OCI-LY1 (cell line): ENCODE results near the gene RPL32.

Source experiments
- H2AFZ ChIP-seq: fragments of 200-600 bp; sonication (generic), shearing (Covaris generic); 2 replicates; pipeline ENCODE4 v1.6.0; 2014; ENCODE audit warnings: antibody characterized with exemption, mild to moderate bottlenecking, low read length
- H3F3A ChIP-seq: fragments of 200-600 bp; sonication (generic), shearing (Covaris generic); 2 replicates; pipeline ENCODE4 v1.6.0; 2014; ENCODE audit warnings: mild to moderate bottlenecking, antibody characterized with exemption, low read length, moderate library complexity; ENCODE audit not compliant: insufficient read depth
- H3K27ac ChIP-seq: fragments of 200-600 bp; sonication (generic); 2 replicates; pipeline ENCODE4 v1.5.1; 2014; ENCODE audit warnings: low read length, mixed run types, mild to moderate bottlenecking, low read depth; ENCODE audit not compliant: poor library complexity, severe bottlenecking
- H3K27me3 ChIP-seq: fragments of 200-600 bp; sonication (generic); 2 replicates; pipeline ENCODE4 v1.6.0; 2014; ENCODE audit warnings: antibody characterized with exemption, mild to moderate bottlenecking, low read length, moderate library complexity; ENCODE audit not compliant: insufficient read depth
- H3K36me3 ChIP-seq: fragments of 200-600 bp; sonication (generic); 2 replicates; pipeline ENCODE4 v1.6.1; 2014; ENCODE audit warnings: mild to moderate bottlenecking, antibody characterized with exemption, low read length, moderate library complexity, mixed read lengths; ENCODE audit not compliant: insufficient read depth
- H3K4me1 ChIP-seq: fragments of 200-600 bp; sonication (generic); 2 replicates; pipeline ENCODE4 v1.5.1; 2014; ENCODE audit warnings: mild to moderate bottlenecking, low read length, moderate library complexity; ENCODE audit not compliant: insufficient read depth, severe bottlenecking
- H3K4me2 ChIP-seq: fragments of 200-600 bp; sonication (generic), shearing (Covaris generic); 2 replicates; pipeline ENCODE4 v1.6.1; 2014; ENCODE audit warnings: low read length
- H3K4me3 ChIP-seq: fragments of 200-600 bp; sonication (generic); 2 replicates; pipeline ENCODE4 v1.5.1; 2014; ENCODE audit warnings: low read length, low read depth, mild to moderate bottlenecking, mixed read lengths; ENCODE audit not compliant: poor library complexity, severe bottlenecking
- H3K79me2 ChIP-seq: fragments of 200-600 bp; shearing (Covaris generic); 2 replicates; pipeline ENCODE4 v1.6.1; 2016; ENCODE audit warnings: mixed run types, low read length, mixed read lengths; ENCODE audit not compliant: insufficient read depth
- H3K9ac ChIP-seq: fragments of 200-600 bp; sonication (generic), shearing (Covaris generic); 2 replicates; pipeline ENCODE4 v1.6.1; 2014; ENCODE audit warnings: mild to moderate bottlenecking, low read length, mixed read lengths
- H3K9me2 ChIP-seq: fragments of 200-600 bp; sonication (generic), shearing (Covaris generic); 2 replicates; pipeline ENCODE4 v1.6.1; 2014; ENCODE audit warnings: low read depth, mild to moderate bottlenecking, low read length, mixed read lengths
- H3K9me3 ChIP-seq: fragments of 200-600 bp; shearing (Covaris generic); 2 replicates; pipeline ENCODE4 v1.6.1; 2014; ENCODE audit warnings: low read length, mixed read lengths
- H4K20me1 ChIP-seq: fragments of 200-600 bp; sonication (generic), shearing (Covaris generic); 2 replicates; pipeline ENCODE4 v1.6.0; 2016; ENCODE audit warnings: mild to moderate bottlenecking, low read length; ENCODE audit not compliant: insufficient read depth
- EZH2 ChIP-seq: fragments of 200-600 bp; sonication (generic), shearing (Covaris generic); IDR thresholded peaks from 2 replicates; pipeline ENCODE4 v1.8.0; 2017; ENCODE audit warnings: borderline replicate concordance, mixed run types, mild to moderate bottlenecking, antibody characterized with exemption, low read length, moderate library complexity, mixed read lengths
- TF ChIP-seq, protein P1 (sequence below): fragments of 200-600 bp; sonication (generic), shearing (Covaris generic); IDR thresholded peaks from 2 replicates; pipeline ENCODE4 v1.5.1; 2017; ENCODE audit warnings: mild to moderate bottlenecking, antibody characterized with exemption, low read length, moderate library complexity, mixed read lengths

RPL32 gene

DNA sequence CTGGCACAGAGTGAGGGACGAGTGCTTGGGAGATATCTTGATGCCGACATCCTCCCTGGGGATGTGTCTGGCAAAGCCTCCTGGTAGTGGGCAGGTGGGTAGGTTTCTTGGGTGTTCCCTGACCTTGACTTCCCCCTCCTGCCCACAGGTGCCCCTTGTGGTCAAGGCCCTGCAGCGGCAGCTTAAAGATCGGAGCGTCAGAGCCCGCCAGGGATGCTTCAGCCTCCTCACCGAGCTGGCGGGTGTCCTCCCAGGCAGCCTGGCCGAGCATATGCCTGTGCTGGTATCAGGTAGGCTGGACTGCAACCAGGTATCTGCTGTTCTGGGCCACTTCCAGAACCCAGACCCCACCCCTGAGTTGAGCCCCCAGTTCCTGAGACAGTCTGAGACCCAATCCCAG is 25.6 kb downstream of the RPL32 start:
- Histone ChIP-seq H3K4me3 (no peak overlapping the region), H3K4me1 (peaks cover 6% of the 10 kb centered on the region), H2AFZ (no peak overlapping the region), H3K27ac (no peak overlapping the region), H3K9me3 (no peaks in the 10 kb centered on the region), H3K27me3 (0 out of 2 replicates have a peak, but pooled peaks cover 3% of the 10 kb centered on the region), H3K36me3 (no peaks in the 10 kb centered on the region; the same call in 1 of the 2 replicates), H3K79me2 (no peaks in the 10 kb centered on the region), H3K9me2 (no peaks in the 10 kb centered on the region), H3F3A (no peaks in the 10 kb centered on the region), H3K4me2 (no peak overlapping the region), H4K20me1 (no peaks in the 10 kb centered on the region), H3K9ac (no peak overlapping the region)
- no peak for TF ChIP-seq EZH2
- TF ChIP-seq, protein P1, sequence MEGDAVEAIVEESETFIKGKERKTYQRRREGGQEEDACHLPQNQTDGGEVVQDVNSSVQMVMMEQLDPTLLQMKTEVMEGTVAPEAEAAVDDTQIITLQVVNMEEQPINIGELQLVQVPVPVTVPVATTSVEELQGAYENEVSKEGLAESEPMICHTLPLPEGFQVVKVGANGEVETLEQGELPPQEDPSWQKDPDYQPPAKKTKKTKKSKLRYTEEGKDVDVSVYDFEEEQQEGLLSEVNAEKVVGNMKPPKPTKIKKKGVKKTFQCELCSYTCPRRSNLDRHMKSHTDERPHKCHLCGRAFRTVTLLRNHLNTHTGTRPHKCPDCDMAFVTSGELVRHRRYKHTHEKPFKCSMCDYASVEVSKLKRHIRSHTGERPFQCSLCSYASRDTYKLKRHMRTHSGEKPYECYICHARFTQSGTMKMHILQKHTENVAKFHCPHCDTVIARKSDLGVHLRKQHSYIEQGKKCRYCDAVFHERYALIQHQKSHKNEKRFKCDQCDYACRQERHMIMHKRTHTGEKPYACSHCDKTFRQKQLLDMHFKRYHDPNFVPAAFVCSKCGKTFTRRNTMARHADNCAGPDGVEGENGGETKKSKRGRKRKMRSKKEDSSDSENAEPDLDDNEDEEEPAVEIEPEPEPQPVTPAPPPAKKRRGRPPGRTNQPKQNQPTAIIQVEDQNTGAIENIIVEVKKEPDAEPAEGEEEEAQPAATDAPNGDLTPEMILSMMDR: peak; percentile 30

- Histone ChIP-seq H3K36me3 (no peaks in the 10 kb centered on the region; the same call in 1 of the 2 replicates), H3K4me3 (no peak overlapping the region), H3K4me2 (no peak overlapping the region), H2AFZ (no peak overlapping the region), H3F3A (no peaks in the 10 kb centered on the region), H3K79me2 (no peaks in the 10 kb centered on the region), H4K20me1 (no peaks in the 10 kb centered on the region), H3K9ac (no peak overlapping the region), H3K4me1 (peaks cover 11% of the 10 kb centered on the region), H3K9me3 (no peaks in the 10 kb centered on the region), H3K9me2 (no peaks in the 10 kb centered on the region), H3K27me3 (0 out of 2 replicates have a peak, but pooled peaks cover 3% of the 10 kb centered on the region), H3K27ac (no peak overlapping the region)
- TF ChIP-seq, protein P1: no peak
- no peak for TF ChIP-seq EZH2
These were observed 26.3 kb downstream of the RPL32 start for GRCh38 chr3:12815078-12815477.

GRCh38 chr3:12813967-12814366 is 27.4 kb downstream of the RPL32 start:
- Histone ChIP-seq H3K4me1 (peaks cover 15% of the 10 kb centered on the region), H2AFZ (no peak overlapping the region), H3K36me3 (no peaks in the 10 kb centered on the region; the same call in 1 of the 2 replicates), H3K4me2 (no peak overlapping the region), H3F3A (no peaks in the 10 kb centered on the region), H3K4me3 (no peak overlapping the region), H3K9me3 (no peaks in the 10 kb centered on the region), H3K27me3 (0 out of 2 replicates have a peak, but pooled peaks cover 3% of the 10 kb centered on the region), H3K79me2 (no peaks in the 10 kb centered on the region), H3K9ac (no peak overlapping the region), H3K27ac (no peak overlapping the region), H4K20me1 (no peaks in the 10 kb centered on the region), H3K9me2 (no peaks in the 10 kb centered on the region)
- TF ChIP-seq EZH2: no peak
- TF ChIP-seq, protein P1: no peak
